Measurements from ENCODE around the gene PP2D1. TPM values are rescaled to one million over a fixed set of nuclear protein-coding genes. Genes with fewer than 3 reads are reported as not detected.

PP2D1 gene
- total and polyA plus RNA-seq, 9 of the 15 experiments (the other 6 are each of a cell fraction or from before 2014, with no cell fraction given), result 0.07 to 0.10 TPM; not detected in 7

Small RNAs within 50 kb of the gene (small RNA-seq; reads per million reads assigned to genes)
- gene RNU4-85P (not detected), gene RPL39P18 (not detected)

Other genes starting within 250 kb of the PP2D1 start
- 2.0 and 4.0 TPM in 2 replicates for gene EFHB, start 78.0 kb downstream of the PP2D1 start, total RNA-seq (2014; rRNA removed)
- 1.6 and 1.7 TPM in 2 replicates for gene EFHB, start 78.0 kb downstream of the PP2D1 start, total RNA-seq (2014; rRNA removed; fragmentation: Illumina TruSeq; extraction: Trizol)
- gene EFHB, start 78.0 kb downstream of the PP2D1 start, total RNA-seq (2015; rRNA removed; fragmentation: Illumina TruSeq; extraction: Trizol), result 1.5 and 1.7 TPM in 2 replicates
- gene EFHB, start 78.0 kb downstream of the PP2D1 start, total RNA-seq (2021), result 1.5 and 2.0 TPM in 2 replicates
- gene EFHB, start 78.0 kb downstream of the PP2D1 start, polyA plus RNA-seq (2011; rRNA removed), result 1.4 and 2.3 TPM in 2 replicates
- 2.5 and 3.6 TPM in 2 replicates for gene EFHB, start 78.0 kb downstream of the PP2D1 start, polyA plus RNA-seq (2014; fragmentation: Illumina TruSeq; extraction: Trizol)
- 1 to 10 TPM; 1.5 to 2.0 TPM for gene EFHB, start 78.0 kb downstream of the PP2D1 start, polyA plus RNA-seq (2014; fragmentation: Nextera tagmentation; extraction: Ambion mirVana)
- gene EFHB, start 78.0 kb downstream of the PP2D1 start, polyA plus RNA-seq (2014; rRNA removed), result 1.8 and 2.4 TPM in 2 replicates
- gene RAB5A, start 65.2 kb downstream of the PP2D1 start, total RNA-seq (2014; rRNA removed), result 35.9 and 49.0 TPM in 2 replicates
- gene RAB5A, start 65.2 kb downstream of the PP2D1 start, total RNA-seq (2014; rRNA removed; fragmentation: Illumina TruSeq; extraction: Trizol), result 50.5 and 56.9 TPM in 2 replicates
- 60.9 and 64.2 TPM in 2 replicates for gene RAB5A, start 65.2 kb downstream of the PP2D1 start, total RNA-seq (2015; rRNA removed; fragmentation: Illumina TruSeq; extraction: Trizol)
- gene RAB5A, start 65.2 kb downstream of the PP2D1 start, total RNA-seq (2021), result 50.0 and 52.7 TPM in 2 replicates
- gene RAB5A, start 65.2 kb downstream of the PP2D1 start, polyA plus RNA-seq (2011; rRNA removed), result 36.7 and 47.2 TPM in 2 replicates
- 52.5 and 58.4 TPM in 2 replicates for gene RAB5A, start 65.2 kb downstream of the PP2D1 start, polyA plus RNA-seq (2014; fragmentation: Illumina TruSeq; extraction: Trizol)
- gene RAB5A, start 65.2 kb downstream of the PP2D1 start, polyA plus RNA-seq (2014; fragmentation: Nextera tagmentation; extraction: Ambion mirVana), result 10 to 100 TPM; 28.3 to 31.3 TPM
- 36.8 and 42.7 TPM in 2 replicates for gene RAB5A, start 65.2 kb downstream of the PP2D1 start, polyA plus RNA-seq (2014; rRNA removed)
- 9.6 and 10.4 TPM in 2 replicates for gene KAT2B, start 28.2 kb upstream of the PP2D1 start, total RNA-seq (2014; rRNA removed)
- gene KAT2B, start 28.2 kb upstream of the PP2D1 start, total RNA-seq (2014; rRNA removed; fragmentation: Illumina TruSeq; extraction: Trizol), result 12.6 and 13.5 TPM in 2 replicates
- 11.6 and 12.2 TPM in 2 replicates for gene KAT2B, start 28.2 kb upstream of the PP2D1 start, total RNA-seq (2015; rRNA removed; fragmentation: Illumina TruSeq; extraction: Trizol)
- 12.6 and 13.2 TPM in 2 replicates for gene KAT2B, start 28.2 kb upstream of the PP2D1 start, total RNA-seq (2021)
- gene KAT2B, start 28.2 kb upstream of the PP2D1 start, polyA plus RNA-seq (2011; rRNA removed), result 8.9 and 11.3 TPM in 2 replicates
- gene KAT2B, start 28.2 kb upstream of the PP2D1 start, polyA plus RNA-seq (2014; fragmentation: Illumina TruSeq; extraction: Trizol), result 11.0 and 14.9 TPM in 2 replicates
- gene KAT2B, start 28.2 kb upstream of the PP2D1 start, polyA plus RNA-seq (2014; fragmentation: Nextera tagmentation; extraction: Ambion mirVana), result 1 to 10 TPM; 3.3 to 3.5 TPM
- gene KAT2B, start 28.2 kb upstream of the PP2D1 start, polyA plus RNA-seq (2014; rRNA removed), result 10.9 and 13.2 TPM in 2 replicates
- 19.6 and 22.1 TPM in 2 replicates for gene SGO1, start 173.9 kb upstream of the PP2D1 start, total RNA-seq (2014; rRNA removed)
- 37.9 and 41.9 TPM in 2 replicates for gene SGO1, start 173.9 kb upstream of the PP2D1 start, total RNA-seq (2014; rRNA removed; fragmentation: Illumina TruSeq; extraction: Trizol)
- gene SGO1, start 173.9 kb upstream of the PP2D1 start, total RNA-seq (2015; rRNA removed; fragmentation: Illumina TruSeq; extraction: Trizol), result 36.8 and 39.1 TPM in 2 replicates
- 37.4 and 37.7 TPM in 2 replicates for gene SGO1, start 173.9 kb upstream of the PP2D1 start, total RNA-seq (2021)
- gene SGO1, start 173.9 kb upstream of the PP2D1 start, polyA plus RNA-seq (2011; rRNA removed), result 18.0 and 20.0 TPM in 2 replicates
- 46.5 and 57.3 TPM in 2 replicates for gene SGO1, start 173.9 kb upstream of the PP2D1 start, polyA plus RNA-seq (2014; fragmentation: Illumina TruSeq; extraction: Trizol)
- gene SGO1, start 173.9 kb upstream of the PP2D1 start, polyA plus RNA-seq (2014; fragmentation: Nextera tagmentation; extraction: Ambion mirVana), result 10 to 100 TPM; 13.7 to 17.0 TPM
- gene SGO1, start 173.9 kb upstream of the PP2D1 start, polyA plus RNA-seq (2014; rRNA removed), result 23.9 and 28.2 TPM in 2 replicates

All from K562 (cell line).